Measurements from ENCODE around the gene NDUFAF8. TPM values are rescaled to one million over a fixed set of nuclear protein-coding genes. Genes with fewer than 3 reads are reported as not detected.

NDUFAF8 gene
- polyA plus RNA-seq, 2 of the 4 experiments (the other 2 are of a cell fraction), result 179 to 308 TPM

GRCh38 chr17:81272616-81273015 lies 33.5 kb downstream of the NDUFAF8 start:
- DNase-seq (ENCODE audit: low read depth in 1 of 2, low spot score in 1 of 2) (no peak), ATAC-seq (no peak), FAIRE-seq (no peak)
- H3K9me3 ChIP-seq, result no peaks in the 10 kb centered on the region
- no peaks in the 10 kb centered on the region for H3K4me1 ChIP-seq
- no peak overlapping the region for H3K27ac ChIP-seq
- H3K4me3 ChIP-seq, result no peak overlapping the region
- ChIA-PET POLR2A (no interaction called here), CTCF (interaction anchor here (2.5 to 15.4 kb wide), 2 partner anchors 15 to 19 kb away, joined by 13 to 129 read pairs; no protein-coding TSS in a partner anchor)
- 94% methylated on average over 12 of the region's 12 CpGs for WGBS (ENCODE audit: missing lambda C conversion rate)
- no peak overlapping the region for H3K4me2 ChIP-seq
- TF ChIP-seq EHMT2 (IDR thresholded peaks at IDR 0.05; ENCODE audit: low read depth) (no peak), RAD21 (conservative IDR thresholded peaks at IDR 0.05 in 1 of 2, IDR thresholded peaks at IDR 0.05 in 1 of 2) (no peak), ATOH8 (CRISPR knock-in tag; IDR thresholded peaks at IDR 0.05; ENCODE audit: low read depth) (no peak), PBX3 (IDR thresholded peaks at IDR 0.05) (no peak), MYC (IDR thresholded peaks at IDR 0.05; ENCODE audit: borderline replicate concordance, low read length) (no peak), HOXA7 (CRISPR knock-in tag; IDR thresholded peaks at IDR 0.05) (no peak), TFCP2L1 (CRISPR knock-in tag; IDR thresholded peaks at IDR 0.05) (no peak)

GRCh38 chr17:81273698-81274470 lies 34.8 kb downstream of the NDUFAF8 start:
- no peak for DNase-seq (ENCODE audit: low read depth in 1 of 2, low spot score in 1 of 2)
- no peaks in the 10 kb centered on the region for H3K9me3 ChIP-seq
- POLR2A ChIA-PET, result no interaction called here
- TF ChIP-seq BCL3 (IDR thresholded peaks at IDR 0.05) (no peak), POLR2AphosphoS2 (conservative IDR thresholded peaks at IDR 0.05; ENCODE audit: low read length) (no peak), CBX2 (IDR thresholded peaks at IDR 0.05; ENCODE audit: borderline replicate concordance, low read depth) (no peak), FOSB (CRISPR knock-in tag; IDR thresholded peaks at IDR 0.05) (no peak), ZNF302 (CRISPR knock-in tag; IDR thresholded peaks at IDR 0.05) (no peak), JUN (IDR thresholded peaks at IDR 0.05) (no peak), MAZ (IDR thresholded peaks at IDR 0.05; ENCODE audit: borderline replicate concordance, low read depth, low read length) (no peak), EHF (CRISPR knock-in tag; IDR thresholded peaks at IDR 0.05) (no peak), NPAS2 (CRISPR knock-in tag; IDR thresholded peaks at IDR 0.05; ENCODE audit: borderline replicate concordance) (no peak), ZFP36 (IDR thresholded peaks at IDR 0.05; ENCODE audit: borderline replicate concordance, partially characterized antibody) (no peak), RARB (CRISPR knock-in tag; IDR thresholded peaks at IDR 0.05) (no peak), TFCP2L1 (CRISPR knock-in tag; IDR thresholded peaks at IDR 0.05) (no peak), GATA3 (IDR thresholded peaks at IDR 0.05; ENCODE audit: borderline replicate concordance) (no peak), BHLHE40 (IDR thresholded peaks at IDR 0.05; ENCODE audit: low read depth, low read length) (no peak), MAX (IDR thresholded peaks at IDR 0.05) (no peak), RAD21 (conservative IDR thresholded peaks at IDR 0.05 in 1 of 2, IDR thresholded peaks at IDR 0.05 in 1 of 2) (no peak), USF2 (IDR thresholded peaks at IDR 0.05) (no peak), HOXA7 (CRISPR knock-in tag; IDR thresholded peaks at IDR 0.05) (no peak)
- ATAC-seq, result no peak
- no peak overlapping the region for H3K27ac ChIP-seq
- no peak for FAIRE-seq
- WGBS (ENCODE audit: missing lambda C conversion rate), result 95% methylated on average over 26 of the region's 31 CpGs
- no peaks in the 10 kb centered on the region for H3K4me1 ChIP-seq
- no peak overlapping the region for H3K4me2 ChIP-seq
- CTCF ChIA-PET, result interaction anchor here (1.2 to 15.4 kb wide), 2 partner anchors 16 to 94 kb away, joined by 3 to 129 read pairs; no protein-coding TSS in a partner anchor
- H3K4me3 ChIP-seq, result no peak overlapping the region
